ENCODE results near the gene PTPN1.
A peak's percentile ranks its signal among the peaks of the same experiment; 100 is the strongest.
"Not testable (repeated sequence)": the region's sequence is repeated elsewhere in the genome, so short reads cannot be mapped to it uniquely, and the experiment has no call there.

The PTPN1 gene

DNA sequence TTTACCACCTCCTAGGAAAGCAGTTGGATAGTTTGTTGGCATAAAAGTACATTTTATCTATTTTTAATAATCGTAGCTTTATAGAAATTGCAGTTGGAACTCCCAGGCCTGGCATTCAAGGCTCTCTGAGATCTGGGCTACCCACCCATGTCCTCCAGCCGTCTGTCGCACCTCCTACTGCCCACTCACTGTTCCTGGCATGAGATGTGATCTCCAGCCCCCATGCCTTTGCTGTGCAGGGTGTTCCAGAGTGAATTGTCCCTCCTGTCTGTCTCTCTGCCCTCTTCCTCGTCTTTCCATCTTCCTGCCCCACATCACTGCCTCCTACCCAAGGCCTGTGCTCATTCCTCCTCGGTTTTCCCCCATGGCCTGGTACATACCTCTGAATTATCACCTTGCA lies 50.7 kb downstream of the PTPN1 start:
- no peak for DNase-seq

- DNase-seq = peak; percentile 79
Measured at GRCh38 chr20:50561379-50562078, 51.3 kb downstream of the PTPN1 start.

GRCh38 chr20:50562262-50562701 lies 52.1 kb downstream of the PTPN1 start:
- DNase-seq = no peak

GRCh38 chr20:50563133-50563944 lies 53.2 kb downstream of the PTPN1 start:
- DNase-seq = no peak

GRCh38 chr20:50565383-50565782 lies 55.2 kb downstream of the PTPN1 start:
- no peak for DNase-seq

DNA sequence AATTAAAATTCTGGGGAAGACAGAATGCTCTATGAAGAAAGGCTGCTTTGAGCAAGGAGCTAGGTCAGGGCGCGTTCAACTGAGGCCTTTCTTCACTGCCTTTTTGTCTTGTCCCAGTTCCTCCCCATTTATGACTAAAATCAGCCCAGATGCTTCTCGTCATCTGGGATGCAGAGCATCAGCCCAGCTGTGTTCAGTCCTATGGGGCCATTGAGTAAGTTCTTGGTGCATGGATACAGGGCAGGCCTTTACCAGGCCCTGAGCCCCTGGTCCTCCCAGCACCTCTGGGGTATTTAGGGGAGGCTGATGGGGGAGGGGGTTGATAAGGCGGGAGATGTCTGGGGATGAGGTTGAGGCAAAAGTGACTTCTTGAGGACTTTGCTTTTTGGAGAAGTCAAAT lies 55.7 kb downstream of the PTPN1 start:
- DNase-seq = no peak

DNA sequence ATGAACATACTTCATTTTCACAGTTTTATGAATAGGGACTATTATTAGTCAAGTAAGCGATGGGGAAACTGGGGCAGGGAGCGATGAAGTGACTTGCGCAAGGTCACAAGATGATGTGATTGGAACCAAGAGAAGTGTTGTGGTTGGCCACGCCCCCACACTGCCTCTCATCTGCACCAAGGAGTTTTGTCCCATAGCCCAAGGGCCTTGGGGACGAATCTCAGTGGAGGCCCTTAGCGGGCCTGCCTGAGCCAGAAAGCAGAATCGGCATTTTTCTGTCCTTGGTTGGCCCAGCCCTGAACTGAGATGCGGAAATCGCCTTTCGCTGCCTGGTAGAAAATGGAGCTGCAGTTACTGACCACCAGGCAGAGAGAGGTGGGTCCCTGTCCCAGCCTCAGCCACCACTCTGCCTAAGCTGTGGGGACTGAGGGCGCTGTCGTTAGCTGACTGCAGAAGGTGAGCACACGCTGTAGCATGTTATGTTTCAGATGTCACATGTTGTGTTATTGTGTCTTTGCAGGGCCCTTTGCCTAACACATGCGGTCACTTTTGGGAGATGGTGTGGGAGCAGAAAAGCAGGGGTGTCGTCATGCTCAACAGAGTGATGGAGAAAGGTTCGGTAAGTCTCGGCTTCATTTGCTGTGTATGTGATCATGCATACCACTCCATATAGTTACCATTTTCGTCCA lies 57.8 kb downstream of the PTPN1 start:
- DNase-seq = peak; percentile 45

- no peak for DNase-seq
Measured at GRCh38 chr20:50568549-50568942, 58.4 kb downstream of the PTPN1 start.

GRCh38 chr20:50569487-50569863 lies 59.3 kb downstream of the PTPN1 start:
- not testable (repeated sequence) for DNase-seq

- peak; percentile 59 for DNase-seq
Measured at GRCh38 chr20:50569864-50570836, 60.0 kb downstream of the PTPN1 start.

DNA sequence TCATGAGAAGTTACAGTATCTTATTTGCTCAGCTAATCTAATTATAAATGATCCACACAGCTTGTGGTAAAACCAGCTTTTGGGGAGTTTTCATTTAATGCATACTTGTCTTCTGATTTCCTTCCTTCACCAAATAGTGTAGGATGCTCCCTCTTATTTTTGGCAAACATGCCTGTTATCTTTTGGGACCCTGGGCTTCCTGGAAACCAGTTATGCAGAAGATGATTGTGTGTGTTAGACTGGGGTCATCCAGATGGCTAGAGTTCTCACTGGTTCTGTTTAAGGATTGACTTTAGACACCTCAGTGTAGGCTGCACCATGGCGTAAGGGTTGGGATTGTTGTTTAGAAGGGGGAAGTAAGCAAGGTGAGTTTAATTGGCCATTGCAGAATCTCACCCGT lies 61.3 kb downstream of the PTPN1 start:
- DNase-seq = no peak

DNA sequence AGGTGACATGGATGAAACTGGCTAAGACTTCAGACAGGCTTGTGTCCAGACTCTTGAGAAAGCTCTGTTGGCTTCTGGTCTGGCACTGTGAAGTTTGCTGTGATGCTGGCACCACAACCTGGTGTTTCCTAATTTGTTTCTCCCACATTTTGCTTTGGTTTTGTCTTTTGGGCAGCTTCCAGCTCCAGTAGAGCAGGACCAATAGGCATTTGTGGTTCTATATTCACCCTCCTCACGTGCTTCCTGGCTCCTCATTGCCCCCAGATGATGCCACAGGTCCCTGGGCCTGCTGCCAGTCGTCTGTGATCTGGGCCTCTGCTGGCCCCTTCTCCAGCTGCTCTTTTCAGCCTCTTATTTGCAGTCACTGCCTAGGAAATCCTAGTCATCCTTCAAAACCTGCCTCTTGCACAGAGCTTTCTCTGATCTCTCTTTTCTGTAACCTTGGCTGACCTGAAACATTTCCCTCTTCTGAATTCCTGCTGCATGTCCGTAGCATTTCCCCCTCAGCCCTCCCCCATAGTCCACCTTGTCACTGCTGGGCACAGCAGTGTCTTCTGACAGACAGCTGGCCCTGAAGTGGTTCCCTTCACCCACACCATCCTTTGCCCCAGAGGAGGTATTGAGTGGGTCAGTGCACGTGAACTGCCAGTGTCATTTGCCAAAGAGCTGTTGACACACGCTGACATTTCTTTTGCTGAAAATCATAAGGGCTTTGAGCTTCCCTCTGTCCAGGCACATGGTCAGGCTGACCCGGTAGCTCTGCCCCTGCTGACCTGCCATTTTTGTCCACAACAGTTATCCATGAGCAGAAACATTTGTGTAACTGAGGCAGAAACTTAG lies 63.0 kb downstream of the PTPN1 start:
- DNase-seq = no peak

DNA sequence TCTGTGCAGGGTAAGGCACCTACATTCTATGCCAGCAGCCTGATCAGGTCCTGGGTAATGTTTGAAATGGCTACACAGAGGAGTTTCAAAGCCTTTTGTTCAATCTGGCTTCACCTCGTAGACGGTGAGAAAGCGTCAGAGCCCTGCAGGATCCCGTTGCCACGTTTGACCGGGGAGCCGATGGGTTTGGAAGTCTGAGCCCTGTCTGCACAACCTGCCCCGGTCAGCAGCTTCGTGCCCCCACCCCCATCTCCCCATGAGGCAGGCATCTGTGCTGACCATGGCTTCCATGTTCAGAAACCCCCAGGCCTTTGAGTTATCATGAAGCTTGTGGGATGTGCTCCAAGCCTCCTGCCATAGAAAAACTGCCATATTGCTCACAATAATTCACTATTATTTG lies 63.9 kb downstream of the PTPN1 start:
- no peak for DNase-seq

DNA sequence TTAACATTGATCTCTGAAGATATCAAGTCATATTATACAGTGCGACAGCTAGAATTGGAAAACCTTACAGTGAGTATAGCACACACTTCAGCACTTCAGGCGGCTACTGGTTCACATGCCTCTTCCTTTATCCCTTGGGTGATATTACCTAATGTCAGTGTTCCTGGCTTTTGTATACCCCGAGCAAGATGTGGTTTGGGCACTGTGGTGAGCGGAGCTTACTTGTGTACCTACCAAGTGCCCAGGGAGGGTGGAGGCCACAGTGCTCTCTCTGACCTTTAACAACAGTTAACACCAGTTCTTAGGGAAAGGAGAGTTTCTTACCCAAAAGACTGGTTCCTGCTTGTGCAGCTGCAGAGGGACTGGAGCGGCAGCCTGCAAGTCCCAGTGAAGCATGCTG lies 64.4 kb downstream of the PTPN1 start:
- DNase-seq = no peak

DNA sequence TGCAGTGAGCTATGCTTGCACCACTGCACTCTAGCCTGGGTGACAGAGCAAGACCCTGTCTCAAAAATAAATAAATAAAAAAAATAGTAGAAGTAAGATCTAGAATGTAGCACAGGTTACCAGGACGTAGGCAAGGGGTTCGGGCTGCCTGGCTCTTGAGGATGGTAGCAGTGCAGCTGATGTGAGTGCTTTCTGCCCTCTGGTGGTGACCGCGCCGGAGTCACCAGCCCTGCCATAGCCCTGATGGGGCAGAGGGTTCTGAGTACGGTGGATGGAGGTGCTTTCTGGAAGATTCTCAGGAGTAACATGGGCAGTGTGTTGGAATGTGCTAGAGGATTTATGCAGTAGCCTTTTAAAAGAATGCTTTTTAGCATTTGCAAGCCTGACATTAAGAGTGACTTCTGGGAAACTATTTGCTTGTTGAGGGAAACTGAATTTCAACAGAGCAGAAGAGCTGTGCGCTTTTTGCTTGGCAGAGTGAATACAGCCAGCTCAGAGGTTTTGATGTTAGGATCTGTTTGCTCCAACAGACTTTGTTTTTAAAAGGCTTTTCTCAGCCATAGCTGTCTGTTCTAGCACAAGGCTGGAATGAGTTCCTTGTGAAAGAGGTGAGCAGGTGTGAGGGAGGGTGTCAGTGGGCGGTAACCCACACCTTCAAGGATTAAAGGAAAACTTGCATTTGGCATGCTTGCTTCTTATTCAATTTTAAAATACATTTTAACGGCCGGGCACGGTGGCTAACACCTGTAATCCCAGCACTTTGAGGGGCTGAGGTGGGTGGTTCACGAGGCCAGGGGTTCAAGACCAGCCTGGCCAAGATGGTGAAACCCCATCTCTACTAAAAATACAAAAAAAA lies 65.9 kb downstream of the PTPN1 start:
- DNase-seq = peak; percentile 79

- DNase-seq = no peak
Measured at GRCh38 chr20:50577175-50578018, 67.2 kb downstream of the PTPN1 start.

GRCh38 chr20:50578061-50578777 lies 68.0 kb downstream of the PTPN1 start:
- no peak for DNase-seq

- no peak for DNase-seq
Measured at GRCh38 chr20:50578778-50579165, 68.6 kb downstream of the PTPN1 start.

DNA sequence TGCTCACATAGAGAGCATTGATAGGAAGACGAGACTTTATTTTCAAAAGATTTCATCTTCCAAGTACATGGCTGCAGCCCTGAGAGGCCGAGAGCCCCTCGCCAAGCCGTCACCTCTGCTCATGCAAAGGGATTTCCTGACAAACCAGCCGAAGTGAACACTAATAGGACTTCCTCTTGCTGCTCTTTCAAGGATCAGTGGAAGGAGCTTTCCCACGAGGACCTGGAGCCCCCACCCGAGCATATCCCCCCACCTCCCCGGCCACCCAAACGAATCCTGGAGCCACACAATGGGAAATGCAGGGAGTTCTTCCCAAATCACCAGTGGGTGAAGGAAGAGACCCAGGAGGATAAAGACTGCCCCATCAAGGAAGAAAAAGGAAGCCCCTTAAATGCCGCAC lies 69.3 kb downstream of the PTPN1 start:
- no peak for DNase-seq

Data from activated CD4-positive, alpha-beta T cell treated with anti-CD3 and anti-CD28 coated beads for 48 hours (primary cell).